Measurements from ENCODE around the gene TMEM98.

DNA sequence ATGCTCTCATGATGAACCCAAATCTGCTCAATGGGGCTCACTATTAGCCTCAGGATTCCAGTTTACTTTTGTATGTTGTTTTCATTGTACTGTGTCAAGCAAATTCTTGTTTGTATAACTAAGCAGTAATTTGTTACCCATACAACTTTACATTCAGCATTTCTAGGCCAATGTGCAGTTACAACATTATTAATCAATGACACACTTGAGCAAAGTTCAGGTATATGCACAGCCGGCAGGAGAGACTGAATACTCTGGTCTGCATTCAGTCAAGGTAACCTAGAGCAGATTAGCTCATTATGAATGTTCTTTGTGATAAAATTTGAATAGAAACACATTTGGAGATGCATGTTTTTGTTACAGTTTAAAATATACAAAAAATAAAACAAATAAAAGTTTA, 48.8 kb upstream of the TMEM98 start:
- TF ChIP-seq CTCF (conservative IDR thresholded peaks at IDR 0.05 in 1 of 2, IDR thresholded peaks at IDR 0.05 in 1 of 2; ENCODE audit: extremely low read depth in 1 of 2, insufficient read depth in 1 of 2, low read depth in 1 of 2, low read length in 2 of 2) = no peak
- no peak for TF ChIP-seq EZH2 (IDR thresholded peaks at IDR 0.05; ENCODE audit: borderline replicate concordance, low read length)

Data from mammary epithelial cell (primary cell).